Measurements from ENCODE around the gene WDR54.

The WDR54 gene

GRCh38 chr2:74379851-74380789 is 41.4 kb upstream of the WDR54 start, which contains the start of gene DCTN1 (continued):
- TF ChIP-seq ZNF654 (tag by site-specific recombination; IDR thresholded peaks at IDR 0.05; ENCODE audit: low read depth), result no peak
- TF ChIP-seq BCL11A (tag by site-specific recombination; IDR thresholded peaks at IDR 0.05; ENCODE audit: low read depth), result no peak
- TF ChIP-seq ZFP69B (tag by site-specific recombination; IDR thresholded peaks at IDR 0.05), result no peak
- no peak for TF ChIP-seq ZBTB1 (tag by site-specific recombination; IDR thresholded peaks at IDR 0.05)
- TF ChIP-seq KLF16 (tag by site-specific recombination; IDR thresholded peaks at IDR 0.05), result peak; percentile 57; the same call in 1 of the 2 replicates
- TF ChIP-seq ZBTB20 (tag by site-specific recombination; IDR thresholded peaks at IDR 0.05), result no peak

DNA sequence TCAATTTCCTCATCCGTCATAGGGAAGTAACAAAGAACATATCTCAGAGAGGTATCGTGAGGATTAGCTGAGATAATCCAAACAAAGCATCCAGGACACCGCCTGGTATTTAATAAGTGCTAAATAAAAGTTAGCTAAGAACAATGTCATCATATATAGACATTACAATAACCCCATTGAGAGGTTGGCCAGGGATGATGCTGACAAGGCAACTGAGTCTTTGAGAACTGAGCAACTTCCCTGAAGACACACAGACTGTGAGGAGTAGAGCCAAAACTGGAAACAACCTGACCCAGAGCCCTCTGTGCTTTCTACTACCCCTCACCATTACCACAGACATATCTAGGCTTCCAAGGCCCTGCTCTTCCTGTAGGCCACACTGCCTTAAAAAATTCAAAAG is 39.8 kb upstream of the WDR54 start:
- POLR2A ChIA-PET, result interaction anchor here (2.2 kb wide), 1 partner anchor 10 kb away, joined by 10 read pairs; no protein-coding TSS in a partner anchor
- H3K4me1 ChIP-seq (ENCODE audit: control insufficient read depth, insufficient read depth, low read length), result peaks cover 6% of the 10 kb centered on the region
- TF ChIP-seq ZNF530 (tag by site-specific recombination; IDR thresholded peaks at IDR 0.05; ENCODE audit: low read depth), result no peak
- TF ChIP-seq ZNF561 (tag by site-specific recombination; IDR thresholded peaks at IDR 0.05; ENCODE audit: borderline replicate concordance), result no peak
- no peak for TF ChIP-seq ZNF626 (tag by site-specific recombination; IDR thresholded peaks at IDR 0.05)
- TF ChIP-seq, protein P1, sequence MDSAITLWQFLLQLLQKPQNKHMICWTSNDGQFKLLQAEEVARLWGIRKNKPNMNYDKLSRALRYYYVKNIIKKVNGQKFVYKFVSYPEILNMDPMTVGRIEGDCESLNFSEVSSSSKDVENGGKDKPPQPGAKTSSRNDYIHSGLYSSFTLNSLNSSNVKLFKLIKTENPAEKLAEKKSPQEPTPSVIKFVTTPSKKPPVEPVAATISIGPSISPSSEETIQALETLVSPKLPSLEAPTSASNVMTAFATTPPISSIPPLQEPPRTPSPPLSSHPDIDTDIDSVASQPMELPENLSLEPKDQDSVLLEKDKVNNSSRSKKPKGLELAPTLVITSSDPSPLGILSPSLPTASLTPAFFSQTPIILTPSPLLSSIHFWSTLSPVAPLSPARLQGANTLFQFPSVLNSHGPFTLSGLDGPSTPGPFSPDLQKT (IDR thresholded peaks at IDR 0.05; ENCODE audit: borderline replicate concordance, low read depth, low read length), result no peak
- no peak for TF ChIP-seq IKZF3 (tag by site-specific recombination; IDR thresholded peaks at IDR 0.05)
- TF ChIP-seq PRDM1 (tag by site-specific recombination; IDR thresholded peaks at IDR 0.05), result no peak
- TF ChIP-seq KLF8 (tag by site-specific recombination; IDR thresholded peaks at IDR 0.05), result no peak
- no peak for TF ChIP-seq ZBTB17 (tag by site-specific recombination; IDR thresholded peaks at IDR 0.05)
- TF ChIP-seq ZNF266 (tag by site-specific recombination; IDR thresholded peaks at IDR 0.05; ENCODE audit: low read depth), result no peak
- no peak for TF ChIP-seq GLIS1 (tag by site-specific recombination; IDR thresholded peaks at IDR 0.05)
- TF ChIP-seq ZNF140 (tag by site-specific recombination; IDR thresholded peaks at IDR 0.05), result no peak
- no peak for TF ChIP-seq PATZ1 (tag by site-specific recombination; IDR thresholded peaks at IDR 0.05)
- TF ChIP-seq, protein P2, sequence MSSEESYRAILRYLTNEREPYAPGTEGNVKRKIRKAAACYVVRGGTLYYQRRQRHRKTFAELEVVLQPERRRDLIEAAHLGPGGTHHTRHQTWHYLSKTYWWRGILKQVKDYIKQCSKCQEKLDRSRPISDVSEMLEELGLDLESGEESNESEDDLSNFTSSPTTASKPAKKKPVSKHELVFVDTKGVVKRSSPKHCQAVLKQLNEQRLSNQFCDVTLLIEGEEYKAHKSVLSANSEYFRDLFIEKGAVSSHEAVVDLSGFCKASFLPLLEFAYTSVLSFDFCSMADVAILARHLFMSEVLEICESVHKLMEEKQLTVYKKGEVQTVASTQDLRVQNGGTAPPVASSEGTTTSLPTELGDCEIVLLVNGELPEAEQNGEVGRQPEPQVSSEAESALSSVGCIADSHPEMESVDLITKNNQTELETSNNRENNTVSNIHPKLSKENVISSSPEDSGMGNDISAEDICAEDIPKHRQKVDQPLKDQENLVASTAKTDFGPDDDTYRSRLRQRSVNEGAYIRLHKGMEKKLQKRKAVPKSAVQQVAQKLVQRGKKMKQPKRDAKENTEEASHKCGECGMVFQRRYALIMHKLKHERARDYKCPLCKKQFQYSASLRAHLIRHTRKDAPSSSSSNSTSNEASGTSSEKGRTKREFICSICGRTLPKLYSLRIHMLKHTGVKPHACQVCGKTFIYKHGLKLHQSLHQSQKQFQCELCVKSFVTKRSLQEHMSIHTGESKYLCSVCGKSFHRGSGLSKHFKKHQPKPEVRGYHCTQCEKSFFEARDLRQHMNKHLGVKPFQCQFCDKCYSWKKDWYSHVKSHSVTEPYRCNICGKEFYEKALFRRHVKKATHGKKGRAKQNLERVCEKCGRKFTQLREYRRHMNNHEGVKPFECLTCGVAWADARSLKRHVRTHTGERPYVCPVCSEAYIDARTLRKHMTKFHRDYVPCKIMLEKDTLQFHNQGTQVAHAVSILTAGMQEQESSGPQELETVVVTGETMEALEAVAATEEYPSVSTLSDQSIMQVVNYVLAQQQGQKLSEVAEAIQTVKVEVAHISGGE (tag by site-specific recombination; conservative IDR thresholded peaks at IDR 0.05; ENCODE audit: low read depth), result no peak
- no peak for TF ChIP-seq ZNF354C (tag by site-specific recombination; IDR thresholded peaks at IDR 0.05; ENCODE audit: borderline replicate concordance, low read depth)
- peaks cover 0 to 43% of the 10 kb centered on the region in 2 experiments; a peak in 1 of 3 replicates for H3K36me3 ChIP-seq (ENCODE audit: control insufficient read depth in 2 of 2, insufficient read depth in 1 of 2, low read length in 2 of 2)
- no peaks in the 10 kb centered on the region for H3K9me3 ChIP-seq (ENCODE audit: control insufficient read depth, insufficient read depth, low read depth, low read length)
- no peak overlapping the region for H3K4me3 ChIP-seq (ENCODE audit: low read depth, low read length)
- CTCF ChIA-PET, result interaction anchor here (1.0 to 2.4 kb wide), 3 partner anchors 10 to 47 kb away, joined by 7 to 14 read pairs (median 8); no protein-coding TSS in a partner anchor
- no peak overlapping the region for H3K27ac ChIP-seq (ENCODE audit: extremely low read depth, low read depth, low read length)
